Ureter (tissue), 1 donor: Measurements from ENCODE around the gene MSI1. TPM values are rescaled to one million over a fixed set of nuclear protein-coding genes. Genes with fewer than 3 reads are reported as not detected.
"Not testable (repeated sequence)": the region's sequence is repeated elsewhere in the genome, so short reads cannot be mapped to it uniquely, and the experiment has no call there.

Experiments
- DNase-seq: peaks from one replicate; pipeline ENCODE4 v3.0.0-alpha.2; 2020; ENCODE audit warnings: low spot score
- total RNA-seq: library from RNA; stranded (reverse); gene quantifications from one replicate; pipeline ENCODE4 v1.2.4, GENCODE V29; 2023
- donor health status: DM: yes; HTN: yes; CAD: no.

MSI1 gene
- total RNA-seq, 1 donor from 2014 or later = 1.4 TPM

- DNase-seq = no peak
Observed at GRCh38 chr12:120357104-120357503, 11.9 kb downstream of the MSI1 start.

- peak; percentile 81 for DNase-seq
Observed at GRCh38 chr12:120356567-120357030, 12.4 kb downstream of the MSI1 start.

GRCh38 chr12:120353556-120354317, 15.2 kb downstream of the MSI1 start:
- no peak for DNase-seq

GRCh38 chr12:120353136-120353535, 15.8 kb downstream of the MSI1 start:
- no peak for DNase-seq

- no peak for DNase-seq
Observed at GRCh38 chr12:120352117-120352516, 16.8 kb downstream of the MSI1 start.

GRCh38 chr12:120350576-120351350, 18.2 kb downstream of the MSI1 start:
- no peak for DNase-seq

GRCh38 chr12:120347766-120348165, 21.2 kb downstream of the MSI1 start:
- DNase-seq = no peak

GRCh38 chr12:120346681-120347080, 22.3 kb downstream of the MSI1 start:
- no peak for DNase-seq

GRCh38 chr12:120346031-120346430, 22.9 kb downstream of the MSI1 start:
- DNase-seq = no peak

GRCh38 chr12:120343692-120344091, 25.3 kb downstream of the MSI1 start:
- DNase-seq = no peak

GRCh38 chr12:120343039-120343537, 25.9 kb downstream of the MSI1 start:
- no peak for DNase-seq

GRCh38 chr12:120342175-120343038, 26.6 kb downstream of the MSI1 start:
- DNase-seq = no peak

- no peak for DNase-seq
Observed at GRCh38 chr12:120339256-120339655, 29.7 kb downstream of the MSI1 start.

GRCh38 chr12:120337730-120338129, 31.2 kb downstream of the MSI1 start:
- DNase-seq = no peak

GRCh38 chr12:120336392-120336791, 32.6 kb downstream of the MSI1 start:
- not testable (repeated sequence) for DNase-seq

- peak; percentile 61 for DNase-seq
Observed at GRCh38 chr12:120335447-120335846, 33.5 kb downstream of the MSI1 start.

GRCh38 chr12:120332523-120332922, 36.4 kb downstream of the MSI1 start:
- no peak for DNase-seq

- no peak for DNase-seq
Observed at GRCh38 chr12:120332041-120332440, 36.9 kb downstream of the MSI1 start.

GRCh38 chr12:120331390-120331789, 37.6 kb downstream of the MSI1 start:
- no peak for DNase-seq

- DNase-seq = no peak
Observed at GRCh38 chr12:120328228-120328627, 40.7 kb downstream of the MSI1 start.

GRCh38 chr12:120327593-120327992, 41.4 kb downstream of the MSI1 start, which contains the start of gene PLA2G1B:
PLA2G1B (minus strand) TSS chr12:120327779; CDS start chr12:120327753, 26 bp downstream.
- no peak for DNase-seq
